ENCODE measurements around the gene FBL. TPM values are rescaled to one million over a fixed set of nuclear protein-coding genes. Genes with fewer than 3 reads are reported as not detected.

The FBL gene
- total and polyA plus RNA-seq, 2 experiments from 2014 or later = 124 to 140 TPM

GRCh38 chr19:39840492-39840891, 5.7 kb downstream of the FBL start:
- Histone ChIP-seq H3K4me3 (no peak overlapping the region), H3K27me3 (no peaks in the 10 kb centered on the region), H3K4me1 (ENCODE audit: low read depth) (peaks cover 22% of the 10 kb centered on the region), H3K27ac (no peak overlapping the region), H3K9me3 (ENCODE audit: low read depth) (no peaks in the 10 kb centered on the region), H3K36me3 (peaks cover 30% of the 10 kb centered on the region)
- DNase-seq (ENCODE audit: low read depth in 1 of 2, low spot score in 1 of 2) = no peak
- no peak for TF ChIP-seq CTCF (IDR thresholded peaks at IDR 0.05; ENCODE audit: low read depth, low read length)

- no peaks in the 10 kb centered on the region for H3K9me3 ChIP-seq (ENCODE audit: low read depth)
- H3K4me3 ChIP-seq = no peak overlapping the region
- H3K4me1 ChIP-seq (ENCODE audit: low read depth) = peaks cover 19% of the 10 kb centered on the region
- peaks cover 35% of the 10 kb centered on the region for H3K36me3 ChIP-seq
- no peak for TF ChIP-seq CTCF (IDR thresholded peaks at IDR 0.05; ENCODE audit: low read depth, low read length)
- DNase-seq (ENCODE audit: low read depth in 1 of 2, low spot score in 1 of 2) = no peak
- no peak overlapping the region for H3K27ac ChIP-seq
- no peaks in the 10 kb centered on the region for H3K27me3 ChIP-seq
These were observed 6.4 kb downstream of the FBL start for GRCh38 chr19:39839678-39840327.

GRCh38 chr19:39838569-39838968, 7.6 kb downstream of the FBL start:
- Histone ChIP-seq H3K36me3 (peaks cover 36% of the 10 kb centered on the region), H3K4me3 (no peak overlapping the region), H3K27ac (no peak overlapping the region), H3K4me1 (ENCODE audit: low read depth) (peaks cover 9% of the 10 kb centered on the region), H3K27me3 (no peaks in the 10 kb centered on the region), H3K9me3 (ENCODE audit: low read depth) (no peaks in the 10 kb centered on the region)
- TF ChIP-seq CTCF (IDR thresholded peaks at IDR 0.05; ENCODE audit: low read depth, low read length) = no peak
- DNase-seq (ENCODE audit: low read depth in 1 of 2, low spot score in 1 of 2) = no peak

- no peak for TF ChIP-seq CTCF (IDR thresholded peaks at IDR 0.05; ENCODE audit: low read depth, low read length)
- Histone ChIP-seq H3K4me3 (no peak overlapping the region), H3K36me3 (peaks cover 36% of the 10 kb centered on the region), H3K9me3 (ENCODE audit: low read depth) (no peaks in the 10 kb centered on the region), H3K27me3 (no peaks in the 10 kb centered on the region), H3K4me1 (ENCODE audit: low read depth) (peaks cover 7% of the 10 kb centered on the region), H3K27ac (no peak overlapping the region)
- no peak for DNase-seq (ENCODE audit: low read depth in 1 of 2, low spot score in 1 of 2)
These were observed 8.2 kb downstream of the FBL start for GRCh38 chr19:39837978-39838377.

- Histone ChIP-seq H3K4me3 (no peak overlapping the region), H3K27ac (peak overlapping the region; percentile 56)
- TF ChIP-seq CTCF (IDR thresholded peaks at IDR 0.05; ENCODE audit: low read depth, low read length) = no peak
These were observed 11.8 kb downstream of the FBL start for GRCh38 chr19:39834287-39834841.

More at GRCh38 chr19:39834287-39834841, 11.8 kb downstream of the FBL start:
- peaks cover 45% of the 10 kb centered on the region for H3K36me3 ChIP-seq
- no peak for DNase-seq (ENCODE audit: low read depth in 1 of 2, low spot score in 1 of 2)
- no peaks in the 10 kb centered on the region for H3K4me1 ChIP-seq (ENCODE audit: low read depth)
- H3K9me3 ChIP-seq (ENCODE audit: low read depth) = no peaks in the 10 kb centered on the region
- H3K27me3 ChIP-seq = no peaks in the 10 kb centered on the region

Data from cardiac muscle cell (in vitro differentiated cells and primary cell).